Activated gamma-delta T cell treated with anti-CD3 and anti-CD28 coated beads, Interleukin-2, amount 50 U/mL, for 16 hours (primary cell): ENCODE results near the gene RFTN1.

ENCODE experiments used
- DNase-seq: peaks from one replicate; pipeline ENCODE4 v3.0.0-alpha.2; 2020; ENCODE audit warnings: low read depth

Gene RFTN1

GRCh38 chr3:16377847-16378302 is 135.6 kb downstream of the RFTN1 start:
- no peak for DNase-seq

DNA sequence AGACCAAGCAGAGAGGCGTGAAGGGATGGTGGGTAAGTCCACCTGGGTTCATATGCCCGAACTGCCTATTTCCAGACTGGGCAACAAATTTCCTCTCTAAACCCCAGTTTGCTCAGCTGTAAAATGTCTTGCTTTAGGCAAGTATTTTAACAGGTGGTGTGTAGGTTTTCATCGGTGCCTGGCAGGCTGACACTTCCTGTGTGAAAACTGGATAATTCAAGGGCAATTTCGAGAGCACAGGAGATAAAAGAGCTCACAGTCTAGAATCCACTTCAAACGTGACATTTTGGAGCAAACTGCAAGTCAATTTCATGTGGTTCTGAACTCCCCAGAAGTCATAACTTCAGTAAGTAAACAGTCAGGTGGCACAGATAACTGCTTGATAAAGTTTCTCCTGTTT is 136.3 kb downstream of the RFTN1 start:
- DNase-seq, result no peak

- no peak for DNase-seq
These were observed 137.6 kb downstream of the RFTN1 start for GRCh38 chr3:16375891-16376290.

DNA sequence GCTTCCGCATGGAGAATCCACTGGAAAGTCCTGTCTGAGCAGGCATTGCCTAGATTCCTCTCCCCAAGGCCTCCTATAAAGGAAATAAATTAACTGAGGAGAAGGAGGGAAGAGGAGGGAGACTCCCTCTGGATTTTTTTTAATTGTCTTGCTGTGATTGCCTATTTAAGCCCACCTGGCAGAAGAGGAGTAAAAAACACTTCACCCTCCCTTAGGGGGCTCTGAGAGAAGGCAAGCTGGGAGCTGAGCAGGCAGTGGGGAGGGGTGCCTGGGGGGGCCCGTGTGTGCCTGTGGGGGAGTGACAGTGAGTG is 138.6 kb downstream of the RFTN1 start:
- no peak for DNase-seq

- no peak for DNase-seq
These were observed 139.2 kb downstream of the RFTN1 start for GRCh38 chr3:16374047-16374934.

DNA sequence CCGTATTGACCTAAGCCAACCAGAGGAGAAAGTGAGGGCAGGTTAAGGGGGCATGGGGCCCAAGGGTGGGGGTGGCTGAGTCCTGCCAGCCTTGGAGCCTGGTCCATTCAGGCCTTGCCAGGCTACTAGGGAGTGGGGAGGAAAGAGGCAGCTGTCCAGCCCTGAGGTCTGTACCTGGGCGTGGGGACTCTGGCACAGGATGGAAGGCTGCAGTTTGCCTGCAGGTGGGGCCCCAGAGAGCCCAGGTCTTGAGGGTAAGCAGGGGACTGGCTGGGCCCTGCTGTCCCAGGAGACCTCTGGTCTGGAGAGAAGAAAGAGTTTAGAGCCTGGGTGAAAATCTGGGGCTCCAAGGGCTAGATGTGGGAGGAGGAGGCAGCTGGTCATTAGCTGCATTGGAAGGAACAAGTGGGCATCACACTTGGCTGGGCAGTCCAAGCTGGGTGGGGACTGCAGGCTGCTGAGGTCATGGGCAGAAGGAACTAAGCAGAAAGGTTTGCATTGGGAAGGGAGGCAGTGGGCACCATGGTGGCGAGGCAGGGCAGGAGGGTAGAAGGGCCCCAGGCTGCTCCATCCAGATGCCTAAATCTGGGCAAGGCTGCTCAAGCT is 140.1 kb downstream of the RFTN1 start:
- DNase-seq, result no peak

GRCh38 chr3:16372362-16373292 is 140.9 kb downstream of the RFTN1 start:
- DNase-seq, result no peak

DNA sequence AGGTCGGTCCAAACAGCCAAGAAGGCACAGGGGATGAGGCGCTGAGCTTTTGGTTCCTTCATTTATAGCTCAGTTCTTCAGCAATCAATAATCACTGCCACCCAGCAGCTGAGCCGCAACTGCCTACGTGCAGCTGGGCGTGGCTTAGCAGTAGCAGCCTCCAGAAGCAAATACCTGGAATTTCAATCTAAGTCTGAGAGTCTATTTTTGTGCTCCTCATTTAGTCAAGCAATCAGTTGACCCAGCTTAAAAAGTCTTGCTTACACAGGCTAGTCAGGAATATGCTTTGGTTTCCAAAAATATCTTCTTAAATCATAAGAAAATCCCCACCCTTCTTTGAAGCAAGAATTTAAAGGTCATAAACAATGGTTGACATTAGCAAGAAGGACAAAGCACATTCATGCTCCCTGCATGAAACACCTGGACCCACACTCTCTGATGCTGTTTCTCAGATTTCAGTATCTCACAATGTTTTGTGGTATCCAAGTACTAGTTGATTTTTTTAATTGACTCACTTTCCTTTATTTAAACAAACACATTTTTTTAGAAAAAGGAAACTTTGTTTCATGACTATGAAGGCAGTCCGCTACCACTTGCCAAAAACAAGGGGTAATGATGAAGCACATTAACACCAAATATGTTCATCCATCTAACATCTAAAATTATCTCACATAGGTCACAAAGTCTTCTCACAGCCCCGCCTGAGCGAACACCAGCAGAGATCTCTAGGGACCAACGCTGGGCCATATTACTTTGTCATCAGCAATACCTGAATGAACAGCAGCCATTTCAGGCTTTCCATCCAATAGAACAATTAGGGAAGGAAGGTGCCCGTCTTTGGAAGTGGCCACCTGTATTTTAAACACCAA is 142.4 kb downstream of the RFTN1 start:
- DNase-seq, result no peak

DNA sequence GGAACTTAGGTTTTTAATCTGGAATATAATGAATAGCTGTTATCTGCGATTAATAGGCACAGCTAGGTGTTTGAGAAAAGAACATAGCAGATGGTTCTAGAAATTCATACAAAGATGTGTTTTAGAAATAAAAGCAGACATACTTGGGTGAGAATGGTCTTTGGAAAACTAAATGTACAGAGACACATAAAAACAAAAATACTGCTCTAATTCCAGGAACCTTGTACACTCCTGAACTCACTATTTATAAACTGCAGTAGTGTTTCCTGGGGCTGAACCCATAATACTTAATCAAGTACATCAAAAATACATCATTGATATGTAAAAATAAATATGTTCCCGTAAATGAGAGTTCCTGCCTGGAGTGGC is 143.0 kb downstream of the RFTN1 start:
- DNase-seq, result no peak

GRCh38 chr3:16369885-16370284 is 143.6 kb downstream of the RFTN1 start:
- DNase-seq, result no peak

GRCh38 chr3:16369276-16369675 is 144.2 kb downstream of the RFTN1 start:
- no peak for DNase-seq

- no peak for DNase-seq
These were observed 146.9 kb downstream of the RFTN1 start for GRCh38 chr3:16366581-16366980.

- no peak for DNase-seq
These were observed 147.9 kb downstream of the RFTN1 start for GRCh38 chr3:16365491-16366128.

DNA sequence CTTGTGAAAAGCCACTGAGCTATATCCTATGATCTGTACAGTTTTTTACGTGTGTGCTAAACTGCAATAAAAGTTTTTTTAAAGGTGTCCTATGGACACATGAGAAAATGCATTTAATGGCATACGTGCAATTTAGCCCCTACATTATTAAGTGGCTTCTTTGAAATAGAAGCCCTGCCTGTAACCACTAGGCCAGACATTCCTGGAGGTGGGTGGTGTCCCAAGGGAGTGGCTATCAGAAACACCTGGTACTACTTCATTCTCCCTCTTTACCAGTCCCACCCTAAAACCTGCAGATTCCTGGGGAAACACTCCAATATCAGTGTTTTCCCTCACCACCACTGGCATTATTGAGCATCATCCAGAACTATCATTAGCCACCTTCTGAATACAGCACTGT is 148.5 kb downstream of the RFTN1 start:
- no peak for DNase-seq

DNA sequence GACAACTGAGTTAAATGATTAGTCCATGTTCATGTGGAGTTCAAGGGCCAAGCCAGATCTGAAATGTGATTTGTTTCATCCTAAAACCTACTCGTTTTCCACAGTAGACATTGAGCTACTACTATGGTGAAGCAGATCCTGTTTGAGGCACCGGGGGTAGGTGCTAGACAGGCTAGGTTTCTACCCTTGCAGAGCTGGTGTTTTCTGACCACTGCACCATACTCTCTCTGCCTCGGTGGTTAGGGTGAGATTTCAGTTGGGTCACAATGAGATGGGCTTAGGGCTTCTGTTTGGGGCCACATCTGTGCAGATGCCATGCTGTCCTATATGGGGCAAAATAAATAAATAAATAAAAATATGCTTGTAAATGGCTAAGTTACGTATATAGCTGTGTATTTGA is 149.2 kb downstream of the RFTN1 start:
- DNase-seq, result no peak

DNA sequence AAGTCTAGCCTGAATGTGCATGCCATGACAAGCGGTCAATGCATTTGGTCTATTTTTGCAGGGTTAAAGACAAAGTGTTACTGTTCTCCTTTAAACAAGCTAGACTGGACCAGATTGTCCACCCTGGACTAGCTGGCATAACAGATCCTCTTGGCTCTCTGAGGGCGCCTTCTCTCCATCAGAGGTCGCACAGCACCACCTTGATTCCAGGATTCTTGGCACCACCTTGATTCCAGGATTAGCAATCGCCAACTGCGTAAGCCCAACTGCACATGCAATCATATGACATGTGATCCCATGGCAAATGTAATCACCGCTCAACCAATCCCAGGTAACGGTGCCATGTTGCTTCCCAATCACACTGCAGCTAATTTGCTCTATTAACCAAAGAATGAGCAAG is 149.9 kb downstream of the RFTN1 start:
- no peak for DNase-seq

DNA sequence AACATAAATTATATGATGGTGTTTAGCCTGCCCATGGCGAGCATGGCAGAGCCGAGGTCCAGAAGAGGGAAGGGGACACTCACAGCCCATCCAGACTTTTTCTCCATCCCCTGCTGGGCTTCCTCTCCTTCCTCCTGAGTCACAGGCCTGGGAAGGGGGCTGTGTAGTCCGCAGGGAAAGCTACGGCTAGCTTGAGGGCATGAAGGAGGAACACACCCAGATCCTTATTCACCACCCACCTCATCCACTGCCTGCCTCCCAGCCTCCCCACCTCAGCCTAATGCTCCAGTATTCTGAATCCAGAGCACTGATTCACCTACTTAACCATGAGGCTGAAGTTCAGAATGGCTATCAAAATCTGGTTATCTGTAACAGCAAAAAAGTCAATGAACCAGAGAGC is 150.7 kb downstream of the RFTN1 start:
- DNase-seq, result no peak

DNA sequence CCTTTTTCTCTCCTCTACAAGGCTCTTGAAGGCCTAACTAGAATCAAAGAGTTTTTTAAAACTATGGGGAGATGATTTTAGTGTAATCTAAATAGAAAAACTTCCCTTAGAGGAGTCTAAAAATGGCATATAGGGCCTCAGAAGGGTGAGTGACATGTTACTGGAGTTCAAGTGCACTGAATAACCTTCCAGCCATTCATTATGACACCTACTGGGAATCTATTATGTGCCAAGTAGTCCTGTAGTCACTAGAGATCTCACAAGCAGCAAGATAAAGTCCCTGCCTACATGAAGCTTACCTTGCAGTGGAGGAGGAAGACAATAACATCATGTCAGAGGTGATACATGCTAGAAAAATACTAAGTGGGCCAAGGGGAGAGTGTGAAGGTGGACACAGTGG is 152.4 kb downstream of the RFTN1 start:
- no peak for DNase-seq

- no peak for DNase-seq
These were observed 154.2 kb downstream of the RFTN1 start for GRCh38 chr3:16359331-16359730.

DNA sequence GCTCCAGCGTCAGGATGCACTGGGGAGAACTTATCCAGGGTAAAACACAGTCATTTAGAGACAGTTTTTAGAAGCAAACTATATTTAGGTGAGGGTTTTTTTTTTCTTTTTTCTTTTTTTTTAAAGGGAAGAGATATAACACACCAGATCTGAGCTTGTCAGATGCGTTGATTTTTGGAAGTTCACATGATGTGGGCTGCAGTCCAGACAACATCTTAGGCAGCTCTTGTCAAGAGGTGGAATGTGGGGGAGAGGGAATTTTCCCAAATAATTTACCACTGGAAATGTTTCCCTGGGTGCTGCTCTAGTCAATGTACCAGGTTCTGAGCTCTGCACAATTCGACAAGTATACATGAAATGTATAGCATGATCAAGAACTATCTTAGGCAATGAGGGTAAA is 155.2 kb downstream of the RFTN1 start:
- DNase-seq, result no peak
